Uterus (tissue), 4 donors: ENCODE results near the gene CBLB. TPM values are rescaled to one million over a fixed set of nuclear protein-coding genes. Genes with fewer than 3 reads are reported as not detected.
"Not testable (repeated sequence)": the region's sequence is repeated elsewhere in the genome, so short reads cannot be mapped to it uniquely, and the experiment has no call there.

Experiments
- DNase-seq, 2 donors: peaks; one replicate each; pipeline ENCODE4 v3.0.0-alpha.2; 2019 to 2020
- H3K27ac ChIP-seq, 2 donors: fragments of 200-600 bp; sonication (generic); 1 replicate in 1 of 2; 2 replicates in 1 of 2; pipeline ENCODE4 v1.5.1; 2016 to 2018
- H3K27me3 ChIP-seq, 2 donors: fragments of 200-600 bp; sonication (generic); one replicate each; pipeline ENCODE4 v1.5.1; 2018 to 2019; ENCODE audit warnings: control low read depth in 1 of 2
- H3K36me3 ChIP-seq, 2 donors: fragments of 200-600 bp; sonication (generic); one replicate each; pipeline ENCODE4 v1.5.1; 2019; ENCODE audit warnings: control low read depth in 1 of 2
- H3K4me1 ChIP-seq, 2 donors: fragments of 200-600 bp; sonication (generic); one replicate each; pipeline ENCODE4 v1.5.1; 2018 to 2019; ENCODE audit warnings: control low read depth in 1 of 2
- H3K4me3 ChIP-seq, 2 donors: fragments of 200-600 bp; sonication (generic); 1 replicate in 1 of 2; 2 replicates in 1 of 2; pipeline ENCODE4 v1.5.1; 2018 to 2019; ENCODE audit warnings: mild to moderate bottlenecking in 1 of 2
- H3K9me3 ChIP-seq, 2 donors: fragments of 200-600 bp; sonication (generic); one replicate each; pipeline ENCODE4 v1.5.1; 2019; ENCODE audit warnings: control low read depth in 1 of 2
- POLR2A ChIP-seq, 2 donors: fragments of 450-650 bp; IDR thresholded peaks; one replicate each; pipeline ENCODE4 v1.6.1; 2016; ENCODE audit warnings: antibody characterized with exemption in 2 of 2, mild to moderate bottlenecking in 1 of 2, moderate library complexity in 1 of 2
- intact Hi-C: fragments of 100-400 bp; cut with DNase I; formaldehyde crosslinking; loops from one replicate; pipeline ENCODE4 v1.15.1; 2023; ENCODE audit warnings: low total_unique reads
- total RNA-seq, 4 donors: library from RNA; depleted of rRNA in 3 of 4; stranded (reverse); fragments of >200 nt in 3 of 4; gene quantifications; one replicate each; pipeline versions ENCODE4 v1.1.0 to v1.2.4, GENCODE V29; 2014 to 2023
- TF ChIP-seq, protein P1 (sequence below), 4 experiments: fragments of 200-600 bp in 2 of 4; fragments of 450-650 bp in 2 of 4; sonication (generic) in 2 of 4; IDR thresholded peaks; one replicate each; pipeline ENCODE4 v1.5.1; 2016 to 2019; ENCODE audit warnings: antibody characterized with exemption in 4 of 4, mild to moderate bottlenecking in 2 of 4, moderate library complexity in 1 of 4
- donor health status: DM: yes; HTN: yes; CAD: no.

The CBLB gene
- total RNA-seq, 4 donors from 2014 or later: 26.1 to 86.2 (median 44.5) TPM

GRCh38 chr3:105824129-105824528 lies 44.7 kb downstream of the CBLB start:
- intact Hi-C loops: no loop called here
- Histone ChIP-seq H3K27me3 (no peaks in the 10 kb centered on the region), H3K27ac (peak overlapping the region; percentile 40 to 66), H3K4me1 (peaks cover 0 to 7% of the 10 kb centered on the region in 2 donors), H3K36me3 (no peaks in the 10 kb centered on the region), H3K9me3 (no peaks in the 10 kb centered on the region), H3K4me3 (no peak overlapping the region)
- TF ChIP-seq, protein P1, sequence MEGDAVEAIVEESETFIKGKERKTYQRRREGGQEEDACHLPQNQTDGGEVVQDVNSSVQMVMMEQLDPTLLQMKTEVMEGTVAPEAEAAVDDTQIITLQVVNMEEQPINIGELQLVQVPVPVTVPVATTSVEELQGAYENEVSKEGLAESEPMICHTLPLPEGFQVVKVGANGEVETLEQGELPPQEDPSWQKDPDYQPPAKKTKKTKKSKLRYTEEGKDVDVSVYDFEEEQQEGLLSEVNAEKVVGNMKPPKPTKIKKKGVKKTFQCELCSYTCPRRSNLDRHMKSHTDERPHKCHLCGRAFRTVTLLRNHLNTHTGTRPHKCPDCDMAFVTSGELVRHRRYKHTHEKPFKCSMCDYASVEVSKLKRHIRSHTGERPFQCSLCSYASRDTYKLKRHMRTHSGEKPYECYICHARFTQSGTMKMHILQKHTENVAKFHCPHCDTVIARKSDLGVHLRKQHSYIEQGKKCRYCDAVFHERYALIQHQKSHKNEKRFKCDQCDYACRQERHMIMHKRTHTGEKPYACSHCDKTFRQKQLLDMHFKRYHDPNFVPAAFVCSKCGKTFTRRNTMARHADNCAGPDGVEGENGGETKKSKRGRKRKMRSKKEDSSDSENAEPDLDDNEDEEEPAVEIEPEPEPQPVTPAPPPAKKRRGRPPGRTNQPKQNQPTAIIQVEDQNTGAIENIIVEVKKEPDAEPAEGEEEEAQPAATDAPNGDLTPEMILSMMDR (IDR thresholded peaks at IDR 0.05): no peak
- no peak for TF ChIP-seq POLR2A (IDR thresholded peaks at IDR 0.05)
- DNase-seq: no peak

DNA sequence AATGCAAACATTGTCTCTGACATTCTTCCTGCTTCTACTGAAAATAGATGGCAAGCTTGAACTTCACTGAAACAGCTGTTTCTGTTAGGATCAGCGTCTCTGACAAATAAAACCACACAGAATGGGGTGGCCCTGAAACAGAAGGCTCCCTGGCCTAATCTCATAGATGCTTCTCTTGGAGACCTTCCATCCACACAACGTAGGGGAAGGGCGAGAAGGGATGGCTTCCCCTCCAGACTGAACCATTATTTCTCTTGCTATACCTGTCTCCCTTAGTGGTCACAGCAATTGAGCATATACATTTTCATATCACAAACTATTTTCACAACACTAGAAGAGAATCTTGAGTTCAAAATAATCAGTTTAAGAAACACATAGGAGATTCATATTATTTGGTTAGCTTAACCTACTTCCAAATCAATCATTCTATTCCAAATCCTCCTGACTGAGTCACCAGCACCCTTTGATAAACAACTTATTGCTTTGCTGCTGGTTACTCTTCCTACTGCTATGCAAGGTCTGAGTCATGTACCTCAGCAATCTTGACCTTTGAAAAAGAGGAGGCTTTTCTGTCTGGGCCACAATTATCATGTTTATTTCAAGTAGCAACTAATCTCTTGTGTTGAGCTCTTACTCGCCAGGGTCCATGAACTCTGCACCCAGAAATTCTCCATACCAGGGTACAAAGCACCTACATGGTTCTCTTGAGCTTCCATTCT lies 45.5 kb downstream of the CBLB start:
- no peaks in the 10 kb centered on the region for H3K36me3 ChIP-seq

GRCh38 chr3:105822171-105823123 lies 46.4 kb downstream of the CBLB start:
- H3K36me3 ChIP-seq: no peaks in the 10 kb centered on the region
- no peak for DNase-seq
- H3K27me3 ChIP-seq: no peaks in the 10 kb centered on the region
- TF ChIP-seq, protein P1 (IDR thresholded peaks at IDR 0.05): no peak
- TF ChIP-seq POLR2A (IDR thresholded peaks at IDR 0.05): no peak
- no peaks in the 10 kb centered on the region for H3K4me1 ChIP-seq
- no peaks in the 10 kb centered on the region for H3K9me3 ChIP-seq
- peak overlapping the region; percentile 40 to 66 for H3K27ac ChIP-seq
- no peak overlapping the region for H3K4me3 ChIP-seq
- intact Hi-C loops: no loop called here

More for the DNA sequence above, 45.5 kb downstream of the CBLB start:
- peak in 1 of 2 donors; percentile 39 for DNase-seq
- Histone ChIP-seq H3K27me3 (no peaks in the 10 kb centered on the region), H3K27ac (peak overlapping the region; percentile 40 to 66), H3K4me1 (peaks cover 0 to 3% of the 10 kb centered on the region in 2 donors), H3K4me3 (no peak overlapping the region), H3K9me3 (no peaks in the 10 kb centered on the region)
- intact Hi-C loops: no loop called here
- TF ChIP-seq POLR2A (IDR thresholded peaks at IDR 0.05): no peak
- TF ChIP-seq, protein P1 (IDR thresholded peaks at IDR 0.05): no peak

GRCh38 chr3:105821433-105821832 lies 47.4 kb downstream of the CBLB start:
- no peaks in the 10 kb centered on the region for H3K9me3 ChIP-seq
- TF ChIP-seq, protein P1 (IDR thresholded peaks at IDR 0.05): no peak
- no peak for TF ChIP-seq POLR2A (IDR thresholded peaks at IDR 0.05)
- no peak overlapping the region for H3K27ac ChIP-seq

GRCh38 chr3:105816833-105817232 lies 52.0 kb downstream of the CBLB start:
- no peaks in the 10 kb centered on the region for H3K9me3 ChIP-seq
- H3K36me3 ChIP-seq: no peaks in the 10 kb centered on the region
- no peak overlapping the region for H3K4me3 ChIP-seq
- TF ChIP-seq, protein P1 (IDR thresholded peaks at IDR 0.05): no peak
- TF ChIP-seq POLR2A (IDR thresholded peaks at IDR 0.05): no peak
- no peaks in the 10 kb centered on the region for H3K27me3 ChIP-seq
- DNase-seq: no peak
- no peak overlapping the region for H3K27ac ChIP-seq
- H3K4me1 ChIP-seq: no peaks in the 10 kb centered on the region
- intact Hi-C loops: no loop called here

More at GRCh38 chr3:105821433-105821832, 47.4 kb downstream of the CBLB start:
- Histone ChIP-seq H3K27me3 (no peaks in the 10 kb centered on the region), H3K4me1 (no peaks in the 10 kb centered on the region), H3K4me3 (no peak overlapping the region), H3K36me3 (no peaks in the 10 kb centered on the region)
- intact Hi-C loops: no loop called here
- DNase-seq: no peak

DNA sequence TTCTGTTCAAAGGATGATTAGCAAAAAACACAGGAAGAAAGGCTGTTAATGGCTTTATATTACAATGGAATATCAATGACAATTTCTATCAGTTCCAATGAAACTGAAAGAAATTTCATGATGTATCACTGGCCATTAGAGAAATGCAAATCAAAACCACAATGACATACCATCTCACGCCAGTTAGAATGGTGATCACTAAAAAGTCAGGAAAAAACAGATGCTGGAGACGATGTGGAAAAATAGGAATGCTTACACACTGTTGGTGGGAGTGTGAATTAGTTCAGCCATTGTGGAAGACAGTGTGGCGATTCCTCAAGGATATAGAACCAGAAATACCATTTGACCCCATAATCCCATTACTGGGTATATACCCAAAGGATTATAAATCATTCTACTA lies 53.5 kb downstream of the CBLB start:
- H3K4me3 ChIP-seq, intact Hi-C loops, DNase-seq: not testable (repeated sequence)

More for the DNA sequence above, 53.5 kb downstream of the CBLB start:
- H3K9me3 ChIP-seq, H3K36me3 ChIP-seq, H3K4me1 ChIP-seq, H3K27ac ChIP-seq, H3K27me3 ChIP-seq: not testable (repeated sequence)
